IPS DF 6.9 (cell line): ENCODE measurements around the gene WDR93.
A peak's percentile ranks its signal among the peaks of the same experiment; 100 is the strongest.

Experiments used
- DNase-seq: peaks from one replicate; pipeline ENCODE4 v3.0.0-alpha.2; 2013; ENCODE audit warnings: low read depth, low spot score
- H3K27ac ChIP-seq: one replicate; pipeline ENCODE4 v1.5.1; 2013; ENCODE audit warnings: low read length, control low read depth
- H3K27me3 ChIP-seq: 2 replicates; pipeline ENCODE4 v1.6.1; 2013; ENCODE audit warnings: mild to moderate bottlenecking, low read length; ENCODE audit not compliant: control insufficient read depth, insufficient read depth
- H3K36me3 ChIP-seq: 2 replicates; pipeline ENCODE4 v1.6.1; 2013; ENCODE audit warnings: low read length; ENCODE audit not compliant: control insufficient read depth, insufficient read depth
- H3K4me1 ChIP-seq: 2 replicates; pipeline ENCODE4 v1.6.1; 2013; ENCODE audit warnings: low read length; ENCODE audit not compliant: control insufficient read depth, insufficient read depth
- H3K4me3 ChIP-seq: 2 replicates; pipeline ENCODE4 v1.5.1; 2013; ENCODE audit warnings: mild to moderate bottlenecking, low read length
- H3K9me3 ChIP-seq: 2 replicates; pipeline ENCODE4 v1.6.1; 2013; ENCODE audit warnings: low read length, inconsistent platforms; ENCODE audit not compliant: control insufficient read depth, insufficient read depth
- WGBS: extraction: QIAGEN DNeasy Blood & Tissue Kit; methylation state at CpG from one replicate; pipeline ENCODE4 v1.1.7; 2013; ENCODE audit warnings: mixed read lengths, missing lambda C conversion rate; ENCODE audit not compliant: insufficient read length, insufficient coverage; 5-methylcytosine and 5-hydroxymethylcytosine counted together

The WDR93 gene

DNA sequence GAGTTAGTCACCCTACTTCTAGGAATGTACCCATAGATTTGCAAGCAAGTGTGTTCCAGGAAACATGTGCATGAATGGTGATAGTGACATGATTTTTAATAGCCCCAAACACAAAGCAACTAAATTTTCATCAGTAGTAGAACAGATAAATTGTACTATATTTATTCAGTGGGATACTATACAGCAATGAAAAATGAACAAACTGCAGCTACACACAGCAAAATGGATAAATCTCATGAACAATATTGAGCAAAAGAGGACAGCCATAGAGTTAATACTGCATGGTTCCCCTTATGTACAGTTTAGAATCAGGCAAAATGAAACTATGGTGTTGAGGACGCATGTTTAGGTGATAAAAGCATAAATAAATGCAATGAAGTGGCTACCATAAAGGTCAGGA lies 34.5 kb downstream of the WDR93 start:
- no peaks in the 10 kb centered on the region; the same call in 1 of the 2 replicates for H3K9me3 ChIP-seq
- no peak overlapping the region for H3K27ac ChIP-seq
- no CpG with 5 or more reads among the region's 1 CpG for WGBS
- no peak for DNase-seq
- no peaks in the 10 kb centered on the region for H3K36me3 ChIP-seq
- no peaks in the 10 kb centered on the region for H3K27me3 ChIP-seq
- no peak overlapping the region for H3K4me3 ChIP-seq
- no peaks in the 10 kb centered on the region for H3K4me1 ChIP-seq

DNA sequence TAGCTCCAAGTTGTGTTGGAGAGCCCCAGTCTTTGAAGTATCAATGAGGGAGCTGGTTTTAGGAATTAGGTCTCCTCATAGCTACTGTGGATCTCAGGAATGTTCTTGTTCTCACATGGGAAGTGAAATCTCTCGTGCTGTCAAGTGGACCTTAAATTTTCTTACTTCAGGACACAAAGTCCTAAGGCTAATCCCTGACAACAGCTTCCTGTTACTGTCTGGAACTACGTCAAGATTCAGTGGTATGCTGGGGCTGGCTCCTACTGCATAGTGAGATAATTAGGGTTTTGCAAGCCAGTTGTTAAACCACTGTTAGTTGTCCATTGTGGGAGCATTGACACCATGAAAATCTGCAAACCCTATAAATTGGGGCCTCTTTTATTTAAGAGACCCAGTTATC lies 37.6 kb downstream of the WDR93 start:
- WGBS: no CpG with 5 or more reads among the region's 2 CpGs
- Histone ChIP-seq H3K36me3 (no peaks in the 10 kb centered on the region), H3K4me3 (no peak overlapping the region), H3K4me1 (no peaks in the 10 kb centered on the region), H3K27me3 (no peaks in the 10 kb centered on the region), H3K9me3 (no peaks in the 10 kb centered on the region), H3K27ac (no peak overlapping the region)
- no peak for DNase-seq

DNA sequence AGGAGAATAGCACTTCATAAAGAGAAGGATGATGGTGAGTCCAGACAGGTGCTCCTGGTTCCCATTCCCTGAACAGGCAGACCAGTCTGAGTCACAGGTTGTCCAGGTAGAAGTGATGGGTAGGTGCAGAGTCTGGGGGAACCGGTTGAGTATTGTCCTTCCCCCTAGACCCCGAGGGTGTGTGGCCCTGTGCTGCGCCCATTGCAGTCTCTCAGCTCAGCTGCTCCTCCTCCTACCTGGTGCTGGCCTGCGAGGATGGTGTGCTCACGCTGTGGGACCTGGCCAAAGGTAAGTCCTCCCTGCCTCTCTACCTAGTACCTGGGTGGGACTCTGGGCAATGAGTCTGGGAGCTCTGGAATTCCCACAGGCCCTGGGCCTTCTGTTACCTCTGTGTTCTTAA lies 40.7 kb downstream of the WDR93 start:
- no peaks in the 10 kb centered on the region for H3K9me3 ChIP-seq
- no peak for DNase-seq
- no peaks in the 10 kb centered on the region for H3K27me3 ChIP-seq
- H3K4me1 ChIP-seq: no peaks in the 10 kb centered on the region
- WGBS: no CpG with 5 or more reads among the region's 5 CpGs
- no peaks in the 10 kb centered on the region for H3K36me3 ChIP-seq
- no peak overlapping the region for H3K4me3 ChIP-seq
- no peak overlapping the region for H3K27ac ChIP-seq

DNA sequence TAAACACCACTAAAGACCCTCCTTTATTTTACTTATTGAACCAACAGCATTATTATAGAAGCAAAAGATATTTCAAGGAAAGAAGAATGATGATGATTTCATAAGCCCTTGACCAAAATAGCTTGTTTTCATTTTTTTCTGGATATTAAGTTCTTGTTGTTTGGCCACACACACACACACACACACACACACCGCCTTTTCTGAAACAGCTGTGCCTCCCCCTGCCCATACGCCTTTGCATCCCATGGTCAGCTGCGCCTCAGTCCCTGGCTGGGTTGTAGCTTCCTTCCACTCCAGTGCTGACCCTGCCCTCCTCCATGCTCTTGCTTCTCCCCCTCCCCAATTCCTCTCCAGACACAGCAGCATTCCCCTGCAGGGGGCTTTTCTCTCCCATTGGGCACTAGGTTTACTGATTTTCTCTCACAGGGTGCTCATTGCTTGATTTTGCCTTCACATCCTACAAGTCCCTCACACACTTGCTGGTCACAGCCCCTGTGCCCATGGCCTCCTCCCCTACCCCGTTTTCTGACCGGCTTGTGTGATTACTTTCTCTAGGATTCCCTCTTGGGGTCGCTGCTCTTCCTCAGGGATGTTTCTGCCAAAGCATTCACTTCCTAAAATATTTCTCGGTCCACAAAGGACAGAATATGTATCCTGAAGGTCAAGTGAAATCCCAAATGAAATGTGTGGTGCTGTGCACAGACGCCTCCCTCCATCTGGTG lies 42.0 kb downstream of the WDR93 start:
- no CpG with 5 or more reads among the region's 8 CpGs for WGBS
- Histone ChIP-seq H3K27me3 (no peaks in the 10 kb centered on the region), H3K36me3 (no peaks in the 10 kb centered on the region), H3K4me3 (no peak overlapping the region), H3K4me1 (no peaks in the 10 kb centered on the region), H3K27ac (no peak overlapping the region), H3K9me3 (no peaks in the 10 kb centered on the region)
- no peak for DNase-seq

DNA sequence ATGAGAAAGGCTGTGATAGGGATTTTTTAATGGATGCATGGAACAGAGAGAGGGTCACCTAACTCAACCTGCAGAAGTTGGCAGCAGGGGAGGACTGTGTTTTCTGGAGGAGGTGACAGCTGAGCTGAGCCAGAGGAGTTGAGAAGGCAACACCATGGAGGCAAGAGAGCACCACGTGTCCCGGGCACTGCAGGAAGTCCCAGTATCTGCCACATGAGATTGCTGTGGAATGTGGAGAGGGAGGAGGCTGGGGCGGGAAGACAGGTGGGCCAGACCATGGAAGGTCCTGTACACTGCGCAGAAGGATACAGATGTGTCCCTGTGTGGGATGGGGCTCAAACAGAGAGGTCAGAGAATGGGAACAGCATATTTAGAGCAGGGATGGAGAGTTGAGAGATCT lies 45.2 kb downstream of the WDR93 start:
- H3K4me1 ChIP-seq: no peaks in the 10 kb centered on the region
- H3K36me3 ChIP-seq: no peaks in the 10 kb centered on the region
- H3K9me3 ChIP-seq: no peaks in the 10 kb centered on the region
- WGBS: no CpG with 5 or more reads among the region's 4 CpGs
- H3K27ac ChIP-seq: no peak overlapping the region
- no peak overlapping the region for H3K4me3 ChIP-seq
- no peak for DNase-seq
- no peaks in the 10 kb centered on the region for H3K27me3 ChIP-seq

DNA sequence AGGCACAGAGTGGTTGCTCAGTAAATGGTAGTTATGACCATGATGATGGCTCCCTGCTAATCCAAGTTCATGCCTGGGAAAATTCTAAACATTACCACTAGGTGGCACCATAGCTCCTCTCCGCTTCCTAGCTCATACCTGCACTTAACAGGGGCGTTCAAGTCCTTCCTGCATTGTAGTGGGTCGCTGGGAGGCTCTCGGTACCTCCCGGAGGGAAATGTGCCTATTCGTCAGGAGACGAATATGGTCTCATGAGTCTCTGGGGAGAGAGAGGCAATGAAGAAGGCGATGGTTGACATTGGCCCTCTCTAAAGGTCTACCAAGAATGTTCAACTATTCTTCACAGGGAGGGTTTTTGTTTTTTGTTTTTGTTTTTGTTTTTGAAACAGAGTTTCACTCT lies 49.5 kb downstream of the WDR93 start:
- peak; percentile 70 for DNase-seq
- no peaks in the 10 kb centered on the region for H3K36me3 ChIP-seq
- H3K27ac ChIP-seq: no peak overlapping the region

DNA sequence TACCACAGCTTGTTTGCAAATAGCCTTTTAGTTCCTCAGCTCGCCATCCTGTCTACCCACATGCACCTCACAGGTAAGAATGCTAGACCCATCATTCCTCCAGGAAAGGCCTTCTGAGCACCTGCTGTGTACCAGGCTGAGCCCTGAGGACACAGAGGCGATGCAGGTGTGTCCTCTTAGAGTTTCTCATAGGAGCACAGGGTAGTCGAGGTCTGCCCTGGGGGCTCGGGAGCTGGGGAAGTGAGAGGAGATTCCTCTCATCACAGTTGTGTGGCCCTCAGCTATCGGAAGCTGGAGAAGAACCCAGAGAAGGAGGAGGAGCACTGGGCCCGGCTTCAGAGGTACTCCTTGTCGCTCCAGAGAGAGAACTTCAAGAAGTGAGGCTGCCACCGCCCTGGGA lies 52.4 kb downstream of the WDR93 start:
- H3K4me1 ChIP-seq: peaks cover 3% of the 10 kb centered on the region
- DNase-seq: no peak
- no peak overlapping the region for H3K27ac ChIP-seq
- no peak overlapping the region for H3K4me3 ChIP-seq
- H3K36me3 ChIP-seq: no peaks in the 10 kb centered on the region
- H3K9me3 ChIP-seq: no peaks in the 10 kb centered on the region
- WGBS: no CpG with 5 or more reads among the region's 8 CpGs
- H3K27me3 ChIP-seq: peaks cover 21% of the 10 kb centered on the region

More for the DNA sequence above, 49.5 kb downstream of the WDR93 start:
- no peaks in the 10 kb centered on the region for H3K9me3 ChIP-seq
- H3K4me3 ChIP-seq: no peak overlapping the region
- no peaks in the 10 kb centered on the region for H3K27me3 ChIP-seq
- WGBS: no CpG with 5 or more reads among the region's 8 CpGs
- H3K4me1 ChIP-seq: no peaks in the 10 kb centered on the region

DNA sequence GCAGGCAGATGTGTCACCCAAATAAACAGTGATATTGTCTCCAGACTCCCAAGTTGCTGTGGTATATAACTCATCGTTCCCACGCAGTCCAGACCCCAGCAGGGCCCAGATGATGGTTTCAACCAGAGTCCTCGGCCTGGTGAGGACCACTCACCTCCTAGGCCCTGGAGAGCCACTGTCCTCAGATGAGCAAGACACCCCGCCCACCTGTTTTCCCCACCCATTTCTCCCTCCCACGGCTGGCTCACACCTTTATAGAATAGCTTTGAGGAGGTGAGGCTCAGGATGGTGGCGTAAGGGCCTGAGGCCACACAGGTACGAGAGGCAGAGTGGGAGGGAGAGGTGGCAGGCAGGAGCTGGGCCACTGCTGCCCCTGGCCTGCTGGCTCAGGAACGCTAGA lies 53.0 kb downstream of the WDR93 start:
- Histone ChIP-seq H3K9me3 (no peaks in the 10 kb centered on the region), H3K4me3 (no peak overlapping the region), H3K4me1 (peaks cover 6% of the 10 kb centered on the region), H3K27ac (no peak overlapping the region), H3K27me3 (peaks cover 26% of the 10 kb centered on the region), H3K36me3 (no peaks in the 10 kb centered on the region)
- no peak for DNase-seq
- WGBS: no CpG with 5 or more reads among the region's 8 CpGs

DNA sequence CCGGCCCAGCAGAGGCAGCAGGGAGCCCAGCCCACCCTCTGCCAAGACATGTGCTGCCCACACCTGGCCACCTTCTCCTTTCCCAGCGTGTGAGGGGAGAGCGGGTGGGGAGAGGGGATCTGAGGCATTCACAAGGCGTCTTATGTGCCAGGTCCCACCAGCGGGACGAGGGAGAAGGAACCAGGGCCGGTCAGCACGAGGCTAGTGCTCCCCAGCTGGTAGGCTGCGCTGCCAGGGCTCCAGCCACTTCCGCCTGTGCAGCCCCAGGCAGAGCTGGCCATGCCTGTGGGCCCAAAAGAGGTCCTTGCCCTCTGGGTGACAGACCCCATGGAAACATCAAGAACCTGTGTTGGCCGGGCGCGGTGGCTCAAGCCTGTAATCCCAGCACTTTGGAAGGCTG lies 54.5 kb downstream of the WDR93 start:
- no peaks in the 10 kb centered on the region for H3K9me3 ChIP-seq
- H3K4me3 ChIP-seq: no peak overlapping the region
- H3K4me1 ChIP-seq: peaks cover 7% of the 10 kb centered on the region
- no peaks in the 10 kb centered on the region for H3K36me3 ChIP-seq
- no peak overlapping the region for H3K27ac ChIP-seq
- peaks cover 42% of the 10 kb centered on the region for H3K27me3 ChIP-seq
- no peak for DNase-seq
- no CpG with 5 or more reads among the region's 13 CpGs for WGBS

DNA sequence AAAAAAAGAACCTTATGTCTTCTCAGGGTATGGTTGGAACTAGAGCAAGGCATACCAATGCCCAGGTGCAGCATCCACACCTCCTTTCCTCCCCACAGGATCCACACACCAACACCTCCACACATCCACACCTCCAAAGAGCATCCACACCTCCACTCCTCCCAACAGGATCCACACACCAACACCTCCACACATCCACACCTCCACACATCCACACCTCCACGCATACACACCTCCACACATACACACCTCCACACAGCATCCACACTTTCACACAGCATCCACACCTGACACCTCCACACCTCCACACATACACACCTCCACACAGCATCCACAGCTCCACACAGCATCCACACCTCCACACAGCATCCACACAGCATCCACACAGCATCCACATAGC lies 55.2 kb downstream of the WDR93 start:
- 100% methylated on average over 1 of the region's 1 CpG for WGBS
- Histone ChIP-seq H3K36me3 (no peaks in the 10 kb centered on the region), H3K4me3 (no peak overlapping the region), H3K9me3 (no peaks in the 10 kb centered on the region), H3K27ac (no peak overlapping the region), H3K4me1 (peaks cover 10% of the 10 kb centered on the region), H3K27me3 (peaks cover 43% of the 10 kb centered on the region)
- DNase-seq: no peak

DNA sequence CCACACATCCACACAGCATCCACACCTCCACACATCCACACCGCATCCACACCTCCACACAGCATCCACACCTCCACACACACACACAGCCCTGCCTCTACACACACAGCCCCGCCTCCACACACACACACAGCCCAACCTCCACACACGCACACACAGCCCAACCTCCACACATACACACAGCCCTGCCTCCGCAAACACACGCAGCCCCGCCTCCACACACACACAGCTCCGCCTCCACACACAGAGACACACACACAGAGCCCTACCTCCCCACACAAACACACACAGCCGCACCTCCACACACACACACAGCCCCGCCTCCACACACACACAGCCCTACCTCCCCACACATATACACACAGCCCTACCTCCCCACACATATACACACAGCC lies 55.8 kb downstream of the WDR93 start:
- peaks cover 44% of the 10 kb centered on the region for H3K27me3 ChIP-seq
- H3K27ac ChIP-seq: no peak overlapping the region
- no peaks in the 10 kb centered on the region for H3K9me3 ChIP-seq
- no peak overlapping the region for H3K4me3 ChIP-seq
- WGBS: 100% methylated on average over 1 of the region's 9 CpGs
- H3K4me1 ChIP-seq: peaks cover 10% of the 10 kb centered on the region
- no peaks in the 10 kb centered on the region for H3K36me3 ChIP-seq
- DNase-seq: no peak
